ENCODE results near the gene KRT34.
A peak's percentile ranks its signal among the peaks of the same experiment; 100 is the strongest.

Gene KRT34

GRCh38 chr17:41421116-41421515 is 39.0 kb upstream of the KRT34 start:
- no peak for TF ChIP-seq CTCF (IDR thresholded peaks at IDR 0.05; ENCODE audit: insufficient read depth, low read length, missing control alignments)
- H3K4me3 ChIP-seq (ENCODE audit: low read depth, low read length): no peak overlapping the region
- CTCF ChIA-PET: interaction anchor here (1.2 kb wide), 1 partner anchor 12 kb away, joined by 4 read pairs; no protein-coding TSS in a partner anchor
- POLR2A ChIA-PET: no interaction called here
- no peak for DNase-seq (ENCODE audit: low read depth, low spot score)

- no peak overlapping the region for H3K4me3 ChIP-seq (ENCODE audit: low read depth, low read length)
- no peak for DNase-seq (ENCODE audit: low read depth, low spot score)
- ChIA-PET CTCF (interaction anchor here (1.0 to 1.2 kb wide), 2 partner anchors 13 to 129 kb away, joined by 4 read pairs; no protein-coding TSS in a partner anchor), POLR2A (no interaction called here)
- TF ChIP-seq CTCF (IDR thresholded peaks at IDR 0.05; ENCODE audit: insufficient read depth, low read length, missing control alignments): no peak
These were observed 38.0 kb upstream of the KRT34 start for GRCh38 chr17:41420134-41420533.

DNA sequence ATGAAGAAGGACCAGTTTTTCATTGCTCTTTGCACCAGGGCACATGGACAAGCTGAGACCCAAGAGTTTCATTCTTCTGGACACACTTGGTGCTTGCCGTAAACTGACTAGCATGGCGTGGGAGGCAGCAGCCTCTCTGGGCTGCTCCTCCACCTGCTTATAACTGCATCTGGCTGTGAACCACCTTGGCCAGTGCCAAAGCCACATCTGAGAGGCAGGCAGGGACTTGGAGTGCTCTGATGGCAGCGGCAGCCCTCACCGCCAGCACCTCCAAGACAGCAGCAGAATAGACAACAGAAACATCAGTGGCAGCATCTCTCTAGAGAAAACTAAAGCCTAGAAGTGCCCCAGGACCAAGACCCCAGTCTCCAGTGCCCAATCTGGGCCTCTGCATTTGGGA is 37.6 kb upstream of the KRT34 start:
- ChIA-PET CTCF (interaction anchor here (1.0 kb wide), 1 partner anchor 129 kb away, joined by 4 read pairs; no protein-coding TSS in a partner anchor), POLR2A (no interaction called here)
- DNase-seq (ENCODE audit: low read depth, low spot score): no peak
- no peak overlapping the region for H3K4me3 ChIP-seq (ENCODE audit: low read depth, low read length)
- TF ChIP-seq CTCF (IDR thresholded peaks at IDR 0.05; ENCODE audit: insufficient read depth, low read length, missing control alignments): no peak

DNA sequence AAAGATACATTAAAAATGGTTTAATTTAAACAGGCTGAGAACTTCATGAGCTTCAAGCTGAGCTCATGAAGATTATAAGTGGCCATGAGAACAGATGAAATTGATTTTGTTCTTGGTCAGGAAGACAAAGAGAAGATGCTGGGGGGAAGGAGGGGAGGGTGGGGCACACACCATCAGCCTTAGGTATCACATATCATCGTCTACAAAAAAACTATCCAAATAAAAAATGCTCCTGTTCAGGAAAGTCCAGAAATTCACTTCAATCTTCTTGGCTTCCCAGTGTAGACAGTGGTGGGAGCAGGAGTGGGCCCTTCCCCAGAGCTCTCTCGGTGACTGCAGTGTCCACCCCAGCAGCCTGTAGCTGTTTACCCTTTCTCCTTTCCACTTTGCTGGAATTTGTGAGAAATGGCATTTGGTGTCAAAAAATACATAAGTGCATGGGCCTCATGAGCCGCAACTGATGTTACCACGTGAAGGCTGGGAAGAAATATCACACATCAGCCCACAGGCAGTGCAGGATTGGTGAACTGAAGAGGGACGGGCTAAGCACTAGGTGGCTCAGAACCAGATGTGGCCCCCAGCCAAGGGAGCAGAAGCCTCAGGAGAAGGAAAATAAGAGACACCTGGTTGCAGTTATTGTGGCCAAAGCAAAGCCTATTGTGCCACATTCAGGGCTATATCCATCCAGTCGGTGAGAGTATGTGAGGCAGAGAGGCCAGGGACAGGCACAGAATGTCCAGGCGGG is 36.2 kb upstream of the KRT34 start:
- POLR2A ChIA-PET: interaction anchor here (0.8 kb wide), 1 partner anchor 270 kb away, joined by 5 read pairs; no protein-coding TSS in a partner anchor
- DNase-seq (ENCODE audit: low read depth, low spot score): no peak
- TF ChIP-seq CTCF (IDR thresholded peaks at IDR 0.05; ENCODE audit: insufficient read depth, low read length, missing control alignments): no peak
- CTCF ChIA-PET: interaction anchor here (0.7 to 1.5 kb wide), 8 partner anchors 9 to 1053 kb away, joined by 3 to 10 read pairs (median 4); no protein-coding TSS in a partner anchor
- H3K4me3 ChIP-seq (ENCODE audit: low read depth, low read length): no peak overlapping the region

DNA sequence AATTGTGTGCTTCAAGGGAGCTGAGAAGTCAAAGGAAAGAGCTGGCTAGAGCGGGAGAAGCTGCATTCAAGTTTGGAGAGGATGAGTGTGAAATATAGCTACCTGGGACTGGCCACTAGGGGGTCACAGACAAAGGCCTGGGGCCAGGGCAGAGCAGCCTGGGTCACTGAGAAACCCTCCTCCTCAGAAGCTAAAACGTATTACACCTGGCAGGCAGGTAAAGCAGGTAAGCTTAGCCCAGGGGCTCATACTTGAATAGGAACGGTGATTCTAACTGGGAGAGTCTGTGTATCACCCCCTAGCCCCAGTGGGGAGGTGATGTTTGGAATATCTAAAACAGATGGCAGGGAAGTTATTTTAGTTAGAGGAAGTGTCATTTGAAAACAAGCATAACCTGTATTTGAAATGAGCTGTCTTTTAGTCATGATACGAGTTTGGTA is 35.5 kb upstream of the KRT34 start:
- ChIA-PET CTCF (interaction anchor here (0.7 to 1.5 kb wide), 8 partner anchors 9 to 1053 kb away, joined by 3 to 10 read pairs (median 4); no protein-coding TSS in a partner anchor), POLR2A (interaction anchor here (0.8 kb wide), 1 partner anchor 271 kb away, joined by 5 read pairs; no protein-coding TSS in a partner anchor)
- TF ChIP-seq CTCF (IDR thresholded peaks at IDR 0.05; ENCODE audit: insufficient read depth, low read length, missing control alignments): peak; percentile 9
- no peak overlapping the region for H3K4me3 ChIP-seq (ENCODE audit: low read depth, low read length)
- DNase-seq (ENCODE audit: low read depth, low spot score): no peak

GRCh38 chr17:41417127-41417526 is 35.0 kb upstream of the KRT34 start:
- no peak for TF ChIP-seq CTCF (IDR thresholded peaks at IDR 0.05; ENCODE audit: insufficient read depth, low read length, missing control alignments)
- CTCF ChIA-PET: interaction anchor here (1.1 to 1.5 kb wide), 6 partner anchors 10 to 231 kb away, joined by 3 to 10 read pairs (median 4); no protein-coding TSS in a partner anchor
- no peak overlapping the region for H3K4me3 ChIP-seq (ENCODE audit: low read depth, low read length)
- POLR2A ChIA-PET: interaction anchor here (0.8 kb wide), 1 partner anchor 271 kb away, joined by 5 read pairs; no protein-coding TSS in a partner anchor
- DNase-seq (ENCODE audit: low read depth, low spot score): no peak

Measured in AG04449 (cell line).